ENCODE measurements around the gene OR52I1. TPM values are rescaled to one million over a fixed set of nuclear protein-coding genes. Genes with fewer than 3 reads are reported as not detected.

The OR52I1 gene
- polyA plus RNA-seq, 2 of the 4 experiments (the other 2 are of a cell fraction): not detected

- TF ChIP-seq CHD2 (IDR thresholded peaks at IDR 0.05; ENCODE audit: low read length, partially characterized antibody) (no peak), NPAS2 (CRISPR knock-in tag; IDR thresholded peaks at IDR 0.05; ENCODE audit: borderline replicate concordance) (no peak), MAFK (IDR thresholded peaks at IDR 0.05; ENCODE audit: partially characterized antibody) (peak; percentile 80)
- FAIRE-seq (no peak), DNase-seq (ENCODE audit: low read depth in 1 of 2, low spot score in 1 of 2) (no peak), ATAC-seq (no peak)
- ChIA-PET CTCF (interaction anchor here (1.0 to 1.5 kb wide), 2 partner anchors 48 to 391 kb away, joined by 3 to 5 read pairs; no protein-coding TSS in a partner anchor), POLR2A (no interaction called here)
- Histone ChIP-seq H3K4me2 (no peak overlapping the region), H3K4me3 (no peak overlapping the region), H3K9me3 (no peaks in the 10 kb centered on the region), H3K4me1 (no peaks in the 10 kb centered on the region), H3K27ac (no peak overlapping the region)
- WGBS (ENCODE audit: missing lambda C conversion rate): 55% methylated on average over 6 of the region's 6 CpGs
Measured at GRCh38 chr11:4578624-4579023, 15.2 kb upstream of the OR52I1 start.

- POLR2A ChIA-PET: no interaction called here
- Histone ChIP-seq H3K9me3 (no peaks in the 10 kb centered on the region), H3K27ac (no peak overlapping the region), H3K4me2 (no peak overlapping the region), H3K4me3 (no peak overlapping the region), H3K4me1 (no peaks in the 10 kb centered on the region)
- CTCF ChIA-PET: interaction anchor here (1.2 kb wide), 1 partner anchor 22 kb away, joined by 3 read pairs; no protein-coding TSS in a partner anchor
- FAIRE-seq (no peak), DNase-seq (ENCODE audit: low read depth in 1 of 2, low spot score in 1 of 2) (no peak), ATAC-seq (no peak)
- no peak for TF ChIP-seq MAX (IDR thresholded peaks at IDR 0.05)
- no peak for TF ChIP-seq MAFK (IDR thresholded peaks at IDR 0.05; ENCODE audit: partially characterized antibody)
- no peak for TF ChIP-seq NPAS2 (CRISPR knock-in tag; IDR thresholded peaks at IDR 0.05; ENCODE audit: borderline replicate concordance)
- no peak for TF ChIP-seq POLR2A (IDR thresholded peaks at IDR 0.05; ENCODE audit: low read length)
- TF ChIP-seq BHLHE40 (IDR thresholded peaks at IDR 0.05; ENCODE audit: low read depth, low read length): no peak
- no peak for TF ChIP-seq BCL3 (IDR thresholded peaks at IDR 0.05)
- WGBS (ENCODE audit: missing lambda C conversion rate): 11% methylated on average over 1 of the region's 1 CpG
Measured at GRCh38 chr11:4580124-4580523, 13.7 kb upstream of the OR52I1 start.

- Histone ChIP-seq H3K4me1 (no peaks in the 10 kb centered on the region), H3K9me3 (no peaks in the 10 kb centered on the region), H3K27ac (no peak within 1 kb of the TSS), H3K4me3 (no peak within 1 kb of the TSS), H3K4me2 (no peak within 1 kb of the TSS)
- no peak for TF ChIP-seq NFE2L2 (conservative IDR thresholded peaks at IDR 0.05; ENCODE audit: low read length)
- no peak for TF ChIP-seq ATOH8 (CRISPR knock-in tag; IDR thresholded peaks at IDR 0.05; ENCODE audit: low read depth)
- no peak for TF ChIP-seq MAFK (IDR thresholded peaks at IDR 0.05; ENCODE audit: partially characterized antibody)
- no peak for TF ChIP-seq SMC3 (IDR thresholded peaks at IDR 0.05)
- TF ChIP-seq CTCF (IDR thresholded peaks at IDR 0.05): no peak
- no peak for TF ChIP-seq KDM5A (IDR thresholded peaks at IDR 0.05)
- no peak for TF ChIP-seq ESRRA (IDR thresholded peaks at IDR 0.05; ENCODE audit: borderline replicate concordance, low read length)
- TF ChIP-seq HES2 (IDR thresholded peaks at IDR 0.05): no peak
- no peak for TF ChIP-seq RFX5 (IDR thresholded peaks at IDR 0.05)
- TF ChIP-seq EP300 (IDR thresholded peaks at IDR 0.05): no peak
- TF ChIP-seq RARB (CRISPR knock-in tag; IDR thresholded peaks at IDR 0.05): no peak
- no peak for TF ChIP-seq KDM1A (IDR thresholded peaks at IDR 0.05; ENCODE audit: low read depth)
- no peak for TF ChIP-seq NPAS2 (CRISPR knock-in tag; IDR thresholded peaks at IDR 0.05; ENCODE audit: borderline replicate concordance)
- no peak for TF ChIP-seq HOXB13 (CRISPR knock-in tag; IDR thresholded peaks at IDR 0.05; ENCODE audit: low read depth)
- no peak for TF ChIP-seq POLR2AphosphoS2 (conservative IDR thresholded peaks at IDR 0.05; ENCODE audit: low read length)
- TF ChIP-seq ELK1 (IDR thresholded peaks at IDR 0.05; ENCODE audit: low read depth, low read length): no peak
- TF ChIP-seq CHD2 (IDR thresholded peaks at IDR 0.05; ENCODE audit: low read length, partially characterized antibody): no peak
- TF ChIP-seq MAX (IDR thresholded peaks at IDR 0.05): no peak
- no peak for TF ChIP-seq RCOR1 (IDR thresholded peaks at IDR 0.05; ENCODE audit: low read depth, low read length)
- TF ChIP-seq EHMT2 (IDR thresholded peaks at IDR 0.05; ENCODE audit: low read depth): no peak
- DNase-seq (ENCODE audit: low read depth in 1 of 2, low spot score in 1 of 2): no peak
- no peak for FAIRE-seq
- CTCF ChIA-PET: interaction anchor here (0.6 kb wide), 1 partner anchor 17 kb away, joined by 3 read pairs; no protein-coding TSS in a partner anchor
- no peak for ATAC-seq
- POLR2A ChIA-PET: no interaction called here
Measured at GRCh38 chr11:4581443-4581842, 12.4 kb upstream of the OR52I1 start, which contains the start of gene OR52I2. Gene OR52I2, plus strand, starts transcription at chr11:4581743.
